Right lung (tissue), 5 donors: ENCODE measurements around the gene FOXN3. TPM values are rescaled to one million over a fixed set of nuclear protein-coding genes. Genes with fewer than 3 reads are reported as not detected.
"Not testable (repeated sequence)": the region's sequence is repeated elsewhere in the genome, so short reads cannot be mapped to it uniquely, and the experiment has no call there.

Experiments
- DNase-seq, 2 donors: peaks; one replicate each; pipeline ENCODE4 v3.0.0-alpha.2; 2013
- polyA plus RNA-seq, 5 donors: library from polyadenylated mRNA; unstranded; fragments of 120-200 nt; gene quantifications; one replicate each; pipeline versions ENCODE4 v1.2.1 to v1.2.3, GENCODE V29; 2013; ENCODE audit warnings: inconsistent platforms in 1 of 5, low replicate concordance in 1 of 5; ENCODE audit not compliant: insufficient read length in 5 of 5, insufficient read depth in 1 of 5

FOXN3 gene
- polyA plus RNA-seq, 5 donors = 34.0 to 48.1 (median 45.4) TPM

- no peak for DNase-seq
Observed at GRCh38 chr14:89255012-89255411, 162.0 kb downstream of the FOXN3 start.

- no peak for DNase-seq
Observed at GRCh38 chr14:89254166-89254909, 162.7 kb downstream of the FOXN3 start.

- DNase-seq = no peak
Observed at GRCh38 chr14:89252887-89253532, 164.0 kb downstream of the FOXN3 start.

- DNase-seq = no peak
Observed at GRCh38 chr14:89251061-89251460, 166.0 kb downstream of the FOXN3 start.

DNA sequence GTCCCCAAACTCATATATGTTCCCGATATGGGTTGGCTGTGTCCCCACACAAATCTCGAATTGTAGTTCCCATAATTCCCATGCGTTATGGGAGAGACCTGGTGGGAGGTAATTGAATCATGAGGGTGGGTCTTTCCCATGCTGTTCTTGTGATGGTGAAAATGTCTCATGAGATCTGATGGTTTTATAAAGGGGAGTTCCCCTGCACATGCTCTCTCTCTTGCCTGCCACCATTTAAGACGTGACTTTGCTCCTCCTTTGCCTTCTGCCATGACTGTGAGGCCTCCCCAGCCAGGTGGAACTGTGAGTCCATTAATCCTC, 166.4 kb downstream of the FOXN3 start:
- DNase-seq = not testable (repeated sequence)

DNA sequence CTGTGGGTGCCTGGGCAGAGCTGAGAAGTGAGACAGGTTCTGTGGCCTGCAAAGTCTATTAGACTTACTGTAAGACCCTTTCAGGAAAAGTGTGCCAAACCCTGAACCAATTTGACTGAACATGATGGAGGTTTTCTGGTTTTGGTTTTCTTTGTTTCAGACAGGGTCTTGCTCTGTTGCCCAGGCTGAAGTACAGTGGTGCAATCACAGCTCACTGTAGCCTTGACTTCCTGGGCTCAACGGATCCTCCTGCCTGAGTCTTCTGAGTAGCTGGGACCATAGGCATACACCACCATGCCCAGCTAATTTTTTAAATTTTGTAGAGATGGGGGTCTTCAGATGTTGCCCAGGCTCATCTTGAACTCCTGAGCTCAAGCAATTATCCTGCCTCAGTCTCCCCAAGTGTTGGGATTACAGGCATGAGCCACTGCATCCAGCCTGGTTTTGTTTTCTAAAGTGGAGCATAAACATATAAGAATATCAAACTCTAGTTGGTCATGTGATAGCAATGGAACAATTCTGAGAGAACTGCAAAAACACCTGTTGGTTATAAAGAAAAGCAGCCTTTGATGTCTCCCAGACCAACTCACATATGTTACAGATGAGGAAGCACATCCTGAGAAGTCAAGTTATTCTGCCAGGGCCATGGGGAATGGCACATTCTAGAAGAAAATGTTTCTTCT, 166.9 kb downstream of the FOXN3 start:
- DNase-seq = no peak

- no peak for DNase-seq
Observed at GRCh38 chr14:89249065-89249695, 167.9 kb downstream of the FOXN3 start.

- no peak for DNase-seq
Observed at GRCh38 chr14:89248411-89249064, 168.5 kb downstream of the FOXN3 start.

DNA sequence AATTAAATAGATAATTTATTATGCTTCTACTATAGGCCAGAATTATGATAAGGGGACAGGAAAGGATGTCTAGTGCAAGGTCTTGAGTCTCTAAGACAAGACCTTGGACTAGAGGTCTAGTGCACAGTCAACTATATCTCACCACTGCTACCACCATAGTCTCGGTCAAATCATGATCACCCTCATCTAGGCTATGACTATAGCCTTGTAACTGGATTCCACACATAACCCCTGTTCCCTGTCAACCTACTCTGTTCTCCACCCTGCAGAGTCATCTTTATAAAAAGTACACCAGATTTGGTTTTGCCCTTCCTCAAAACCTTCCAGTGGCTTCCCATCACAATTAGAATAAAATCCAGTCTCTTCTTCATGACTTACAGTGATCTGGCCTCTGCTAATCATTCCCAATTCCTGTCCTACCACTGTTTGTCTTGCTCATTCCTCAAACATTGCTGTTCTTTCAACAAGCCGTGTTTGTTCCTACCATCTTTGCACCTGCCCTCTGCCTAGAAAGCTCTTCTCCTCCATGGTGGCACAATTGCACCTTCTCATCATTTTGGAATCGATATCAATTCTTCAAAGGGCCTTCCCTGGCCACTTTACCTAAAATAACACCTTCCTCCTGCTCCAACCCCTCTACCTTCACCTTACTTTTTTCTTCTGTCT, 169.4 kb downstream of the FOXN3 start:
- no peak for DNase-seq

GRCh38 chr14:89246290-89246689, 170.7 kb downstream of the FOXN3 start:
- no peak for DNase-seq

DNA sequence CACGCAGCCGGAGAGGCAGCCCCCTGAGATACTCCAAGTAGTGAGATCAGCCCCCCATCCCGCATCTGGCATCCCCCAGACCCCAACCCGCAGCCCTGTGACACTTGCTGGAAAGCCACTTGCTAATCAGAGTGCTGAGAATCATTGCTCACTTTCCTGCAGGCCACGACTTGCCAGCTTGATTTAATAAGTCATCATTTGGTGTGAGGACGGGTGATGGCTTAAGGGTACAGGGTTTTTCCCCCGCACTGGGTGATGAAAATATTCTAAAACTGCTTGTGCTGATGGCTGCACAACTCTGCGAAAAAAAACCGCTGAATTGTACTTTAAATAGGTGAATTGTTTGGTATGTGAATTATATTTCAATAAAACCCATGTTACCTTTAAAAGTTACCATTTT, 171.2 kb downstream of the FOXN3 start:
- no peak for DNase-seq

DNA sequence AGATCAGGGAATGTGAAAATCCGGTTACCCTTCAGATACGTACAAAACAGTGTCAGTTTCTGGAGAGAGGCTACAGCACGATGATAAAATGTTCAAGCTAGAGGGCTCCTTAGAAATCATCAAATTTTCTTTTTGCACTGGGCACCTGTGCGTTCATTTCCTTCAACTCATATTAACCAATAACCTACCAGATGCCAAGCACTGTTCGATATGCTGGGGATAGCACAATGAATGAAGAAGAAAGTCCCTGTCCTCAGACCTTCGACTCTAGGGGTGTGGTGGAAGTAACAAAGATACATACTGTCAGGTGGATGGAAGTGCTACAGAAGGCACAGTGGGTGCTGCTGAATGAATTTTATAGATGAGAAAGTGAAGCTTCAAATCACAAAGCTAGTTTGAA, 172.3 kb downstream of the FOXN3 start:
- no peak for DNase-seq

- no peak for DNase-seq
Observed at GRCh38 chr14:89243741-89244140, 173.3 kb downstream of the FOXN3 start.

DNA sequence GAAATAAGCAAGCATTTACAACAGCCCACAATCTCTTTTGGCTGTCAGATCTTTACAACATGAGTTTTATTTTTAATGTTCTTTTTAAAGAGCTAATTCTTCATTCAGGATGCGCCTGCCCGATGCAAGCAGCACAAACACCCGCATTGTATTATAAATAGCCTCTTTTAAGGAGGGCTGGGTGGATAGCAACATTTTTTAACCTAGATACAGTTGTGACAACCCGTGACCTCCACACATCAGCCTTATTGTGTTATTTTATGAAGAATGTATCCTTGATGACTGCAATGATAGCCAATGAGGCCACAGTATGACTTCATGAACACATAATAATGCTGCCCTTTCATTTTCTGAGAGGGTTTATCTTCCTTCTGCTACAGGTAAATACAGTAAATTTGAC, 173.7 kb downstream of the FOXN3 start:
- DNase-seq = no peak

DNA sequence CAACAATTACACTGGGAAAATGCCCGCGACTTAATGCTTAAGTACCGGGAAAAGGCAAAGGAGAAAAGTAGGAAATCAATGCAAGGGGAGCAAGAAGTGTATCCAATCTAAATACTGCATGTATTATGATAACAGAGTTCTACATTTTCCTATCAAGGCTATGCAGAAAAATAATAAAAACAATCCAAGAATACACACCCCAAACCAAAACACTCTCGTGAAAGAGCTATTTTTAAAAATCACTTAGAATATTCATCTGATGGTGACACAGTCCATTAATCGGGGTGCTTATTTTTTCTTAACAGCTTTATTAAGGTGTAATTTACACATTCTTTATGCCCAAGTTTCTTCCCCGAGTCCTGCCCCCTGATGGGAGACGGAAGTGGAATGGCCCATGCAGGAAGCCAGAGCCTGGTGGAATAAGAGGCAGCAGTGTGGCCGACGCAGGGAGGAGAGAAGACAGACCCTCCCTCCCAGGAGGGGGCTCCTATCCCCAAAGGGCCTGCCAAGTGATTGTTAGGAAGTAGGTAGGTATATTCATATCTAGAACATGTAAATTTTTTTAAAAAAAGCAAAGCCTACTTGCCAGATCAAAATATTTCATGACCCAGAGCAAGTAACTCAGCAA, 174.3 kb downstream of the FOXN3 start:
- no peak for DNase-seq

GRCh38 chr14:89241934-89242651, 174.9 kb downstream of the FOXN3 start:
- no peak for DNase-seq

- DNase-seq = no peak
Observed at GRCh38 chr14:89241257-89241656, 175.8 kb downstream of the FOXN3 start.

DNA sequence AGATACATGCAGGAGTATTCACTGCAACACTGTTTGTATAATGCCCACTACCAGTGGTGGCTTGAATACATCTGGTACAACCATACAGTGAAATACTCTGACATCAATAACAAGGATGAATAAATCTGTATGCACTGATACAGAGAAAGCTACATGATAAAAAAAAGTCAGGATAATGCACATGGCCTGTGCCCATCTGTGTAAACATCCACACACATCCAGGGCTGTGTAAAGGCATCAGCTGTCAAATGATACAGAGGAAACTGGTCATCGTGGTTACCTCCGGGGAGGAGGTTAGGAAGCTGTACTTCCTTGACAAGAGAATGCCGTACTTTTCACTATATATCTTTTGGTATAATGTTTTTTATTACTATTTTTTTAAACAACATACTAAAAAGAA, 176.6 kb downstream of the FOXN3 start:
- no peak for DNase-seq

- DNase-seq = no peak
Observed at GRCh38 chr14:89239023-89239422, 178.0 kb downstream of the FOXN3 start.

GRCh38 chr14:89237921-89238529, 179.0 kb downstream of the FOXN3 start:
- no peak for DNase-seq
